ENCODE data around the gene NSMCE4A.
"Not testable (repeated sequence)": the region's sequence is repeated elsewhere in the genome, so short reads cannot be mapped to it uniquely, and the experiment has no call there.

The NSMCE4A gene

GRCh38 chr10:121988361-121989324, 13.6 kb upstream of the NSMCE4A start, which contains the start of gene TACC2:
TACC2 (plus strand) TSS chr10:121989163; CDS start chr10:122021982, 32,819 bp downstream.
- DNase-seq (ENCODE audit: low spot score), result no peak

GRCh38 chr10:121984463-121984862, 9.4 kb upstream of the NSMCE4A start:
- no peak for DNase-seq (ENCODE audit: low spot score)

GRCh38 chr10:121983852-121984251, 8.8 kb upstream of the NSMCE4A start:
- DNase-seq (ENCODE audit: low spot score), result no peak

- DNase-seq (ENCODE audit: low spot score), result no peak
Observed at GRCh38 chr10:121981346-121981745, 6.3 kb upstream of the NSMCE4A start.

GRCh38 chr10:121978511-121978910, 3.5 kb upstream of the NSMCE4A start:
- no peak for DNase-seq (ENCODE audit: low spot score)

GRCh38 chr10:121976607-121977006, 1.6 kb upstream of the NSMCE4A start:
- no peak for DNase-seq (ENCODE audit: low spot score)

GRCh38 chr10:121975295-121976086, 474 bp upstream of the NSMCE4A start:
- no peak for DNase-seq (ENCODE audit: low spot score)

GRCh38 chr10:121974019-121974534, 940 bp downstream of the NSMCE4A start:
- no peak for DNase-seq (ENCODE audit: low spot score)

GRCh38 chr10:121969086-121969485, 5.9 kb downstream of the NSMCE4A start:
- not testable (repeated sequence) for DNase-seq (ENCODE audit: low spot score)

- DNase-seq (ENCODE audit: low spot score), result no peak
Observed at GRCh38 chr10:121965996-121966395, 9.0 kb downstream of the NSMCE4A start.

- DNase-seq (ENCODE audit: low spot score), result no peak
Observed at GRCh38 chr10:121961456-121961855, 13.6 kb downstream of the NSMCE4A start.

GRCh38 chr10:121959671-121960070, 15.3 kb downstream of the NSMCE4A start:
- no peak for DNase-seq (ENCODE audit: low spot score)

GRCh38 chr10:121956111-121957061, 18.6 kb downstream of the NSMCE4A start:
- DNase-seq (ENCODE audit: low spot score), result peak; percentile 27

GRCh38 chr10:121952226-121952625, 22.8 kb downstream of the NSMCE4A start:
- no peak for DNase-seq (ENCODE audit: low spot score)

GRCh38 chr10:121949451-121949850, 25.6 kb downstream of the NSMCE4A start:
- DNase-seq (ENCODE audit: low spot score), result no peak

- no peak for DNase-seq (ENCODE audit: low spot score)
Observed at GRCh38 chr10:121949049-121949448, 26.0 kb downstream of the NSMCE4A start.

GRCh38 chr10:121947343-121948330, 27.4 kb downstream of the NSMCE4A start:
- no peak for DNase-seq (ENCODE audit: low spot score)

GRCh38 chr10:121942749-121943416, 32.1 kb downstream of the NSMCE4A start:
- peak; percentile 62 for DNase-seq (ENCODE audit: low spot score)

- DNase-seq (ENCODE audit: low spot score), result no peak
Observed at GRCh38 chr10:121941532-121941931, 33.5 kb downstream of the NSMCE4A start.

- no peak for DNase-seq (ENCODE audit: low spot score)
Observed at GRCh38 chr10:121936295-121936694, 38.7 kb downstream of the NSMCE4A start.
